CD14-positive monocyte (primary cell): ENCODE data around the gene TTLL11. TPM values are rescaled to one million over a fixed set of nuclear protein-coding genes. Genes with fewer than 3 reads are reported as not detected.
A peak's percentile ranks its signal among the peaks of the same experiment; 100 is the strongest.

Source experiments
- DNase-seq, 3 donors: peaks; one replicate each; pipeline ENCODE4 v3.0.0-alpha.2; 2011 to 2022
- H2AFZ ChIP-seq: 2 replicates; pipeline ENCODE4 v1.6.0; 2012; ENCODE audit warnings: mild to moderate bottlenecking, low read depth, low read length, inconsistent platforms; ENCODE audit not compliant: insufficient read depth, poor library complexity, severe bottlenecking
- H3K27ac ChIP-seq, 2 donors: 1 replicate in 1 of 2; 2 replicates in 1 of 2; pipeline ENCODE4 v1.5.1; 2012 to 2013; ENCODE audit warnings: low read length in 2 of 2, control low read depth in 1 of 2, inconsistent platforms in 1 of 2, low read depth in 1 of 2, mild to moderate bottlenecking in 1 of 2
- H3K27me3 ChIP-seq, 2 donors: one replicate each; pipeline versions ENCODE4 v1.6.0 to v1.6.1; 2011 to 2013; ENCODE audit warnings: low read length in 2 of 2; ENCODE audit not compliant: control insufficient read depth in 2 of 2, insufficient read depth in 2 of 2
- H3K36me3 ChIP-seq, 2 donors: replicated peaks in 1 of 2; 1 replicate in 1 of 2; 2 replicates in 1 of 2; pipeline versions ENCODE4 v1.5.1 to v1.6.1; 2012 to 2013; ENCODE audit warnings: low read length in 2 of 2, control low read depth in 1 of 2, inconsistent platforms in 1 of 2, mild to moderate bottlenecking in 1 of 2; ENCODE audit not compliant: insufficient read depth in 2 of 2, control insufficient read depth in 1 of 2
- H3K4me1 ChIP-seq, 2 donors: 1 replicate in 1 of 2; 2 replicates in 1 of 2; pipeline versions ENCODE4 v1.5.1 to v1.6.1; 2012 to 2013; ENCODE audit warnings: low read length in 2 of 2, control low read depth in 1 of 2, inconsistent platforms in 1 of 2, mild to moderate bottlenecking in 1 of 2, moderate library complexity in 1 of 2; ENCODE audit not compliant: insufficient read depth in 2 of 2, control insufficient read depth in 1 of 2
- H3K4me2 ChIP-seq: replicated peaks from 2 replicates; pipeline ENCODE3; 2012; ENCODE audit warnings: low read length, moderate library complexity, mild to moderate bottlenecking; ENCODE audit not compliant: poor library complexity, severe bottlenecking; ENCODE audit errors: extremely low read depth
- H3K4me3 ChIP-seq, 3 experiments: fragments of 200-600 bp in 1 of 3; sonication (generic) in 1 of 3; replicated peaks in 1 of 3; 1 replicate in 2 of 3; 2 replicates in 1 of 3; pipeline ENCODE4 v1.5.1; 2011 to 2013; ENCODE audit warnings: low read length in 3 of 3, mild to moderate bottlenecking in 3 of 3, control low read depth in 2 of 3, low read depth in 2 of 3, inconsistent platforms in 1 of 3, moderate library complexity in 1 of 3
- H3K79me2 ChIP-seq: 2 replicates; pipeline ENCODE4 v1.6.0; 2012; ENCODE audit warnings: mild to moderate bottlenecking, control low read depth, inconsistent platforms, low read length, moderate library complexity; ENCODE audit not compliant: insufficient read depth
- H3K9ac ChIP-seq: 2 replicates; pipeline ENCODE4 v1.6.0; 2017; ENCODE audit warnings: low read length, mild to moderate bottlenecking; ENCODE audit not compliant: insufficient read depth, poor library complexity, severe bottlenecking
- H3K9me3 ChIP-seq, 2 donors: replicated peaks in 1 of 2; 1 replicate in 1 of 2; 2 replicates in 1 of 2; pipeline versions ENCODE4 v1.5.1 to v1.6.1; 2012 to 2013; ENCODE audit warnings: low read length in 2 of 2, control low read depth in 1 of 2; ENCODE audit not compliant: control insufficient read depth in 1 of 2, insufficient read depth in 1 of 2
- H4K20me1 ChIP-seq: 2 replicates; pipeline ENCODE4 v1.6.0; 2012; ENCODE audit warnings: mild to moderate bottlenecking, low read length, control low read depth, moderate library complexity; ENCODE audit not compliant: insufficient read depth
- H3K27ac Mint-ChIP-seq, 7 donors: one replicate each; pipeline ENCODE4 v1.8.0; 2020; ENCODE audit warnings: mild to moderate bottlenecking in 7 of 7, mixed read lengths in 7 of 7, moderate library complexity in 6 of 7, inconsistent platforms in 2 of 7
- H3K27me3 Mint-ChIP-seq, 3 donors: one replicate each; pipeline ENCODE4 v1.8.0; 2021 to 2022; ENCODE audit warnings: low read depth in 3 of 3, mild to moderate bottlenecking in 3 of 3, mixed read lengths in 3 of 3, moderate library complexity in 3 of 3, inconsistent platforms in 1 of 3
- H3K36me3 Mint-ChIP-seq, 2 donors: one replicate each; pipeline ENCODE4 v1.8.0; 2020; ENCODE audit warnings: mixed read lengths in 2 of 2, inconsistent platforms in 1 of 2, mild to moderate bottlenecking in 1 of 2
- H3K4me1 Mint-ChIP-seq: one replicate; pipeline ENCODE4 v1.8.0; 2020; ENCODE audit warnings: mild to moderate bottlenecking, mixed read lengths
- H3K4me3 Mint-ChIP-seq, 2 donors: one replicate each; pipeline ENCODE4 v1.8.0; 2020; ENCODE audit warnings: mild to moderate bottlenecking in 2 of 2, mixed read lengths in 2 of 2, moderate library complexity in 1 of 2
- H3K9me3 Mint-ChIP-seq, 7 donors: one replicate each; pipeline ENCODE4 v1.8.0; 2020 to 2022; ENCODE audit warnings: mixed read lengths in 7 of 7, mild to moderate bottlenecking in 6 of 7, moderate library complexity in 6 of 7, inconsistent platforms in 2 of 7
- CTCF ChIP-seq: fragments of 200-600 bp; IDR thresholded peaks from one replicate; pipeline ENCODE4 v1.8.0; 2022; ENCODE audit warnings: antibody characterized with exemption, mild to moderate bottlenecking
- WGBS: methylation state at CpG from one replicate; pipeline ENCODE4 v1.1.5; 2013; ENCODE audit warnings: missing lambda C conversion rate; ENCODE audit not compliant: insufficient coverage; 5-methylcytosine and 5-hydroxymethylcytosine counted together
- intact Hi-C, 2 donors: fragments of 100-400 bp; cut with micrococcal nuclease; formaldehyde crosslinking; loops; one replicate each; pipeline versions ENCODE4 v1.15.0 to v1.15.1; 2023
- polyA plus RNA-seq, 3 donors: library from polyadenylated mRNA; depleted of rRNA in 1 of 3; unstranded in 2 of 3; stranded (reverse) in 1 of 3; fragments of 300-500 nt in 2 of 3; fragments of >200 nt in 1 of 3; fragmentation: Illumina TruSeq in 2 of 3; gene quantifications; 1 replicate in 2 of 3; 2 replicates in 1 of 3; pipeline ENCODE4 v1.2.3, GENCODE V29; 2012 to 2021

Gene TTLL11
- polyA plus RNA-seq, 3 donors = 2.9 to 3.5 (median 3.1) TPM

- Histone ChIP-seq H3K4me3 (peak overlapping the region in 1 of 3 experiments; percentile 43), H3K27me3 (peaks cover 0 to 5% of the 10 kb centered on the region in 2 donors), H3K4me2 (peak overlapping the region; percentile 28), H4K20me1 (no peaks in the 10 kb centered on the region), H3K4me1 (peaks cover 5 to 6% of the 10 kb centered on the region in 2 donors), H3K36me3 (no peaks in the 10 kb centered on the region), H3K79me2 (no peaks in the 10 kb centered on the region), H3K9ac (no peak overlapping the region), H3K9me3 (peaks cover 0 to 3% of the 10 kb centered on the region in 2 donors), H3K27ac (no peak overlapping the region), H2AFZ (peak overlapping the region; percentile 48)
- no peaks in the 10 kb centered on the region for H3K36me3 Mint-ChIP-seq
- TF ChIP-seq CTCF = peak; percentile 87
- H3K9me3 Mint-ChIP-seq = peaks cover under 1 to 12% (median 6%) of the 10 kb centered on the region in 7 donors
- intact Hi-C loops = loop anchor here (5.0 to 10.0 kb wide), 6 partner anchors 58 to 1525 kb away; partner anchors contain the start of genes MRRF (in 2 of the 2), RBM18 (in 2 of the 2), MORN5 (in 1 of the 2) and NDUFA8 (in 1 of the 2)
- 0% methylated on average over 8 of the region's 16 CpGs for WGBS
- H3K4me1 Mint-ChIP-seq = peaks cover 12% of the 10 kb centered on the region
- H3K27ac Mint-ChIP-seq = no peak overlapping the region
- peaks cover 8 to 20% (median 18%) of the 10 kb centered on the region in 3 donors for H3K27me3 Mint-ChIP-seq
- H3K4me3 Mint-ChIP-seq = peak overlapping the region; percentile 65 to 76
- peak; percentile 63 to 69 (median 67) for DNase-seq
These were observed 6.3 kb upstream of the TTLL11 start for GRCh38 chr9:122099271-122099869.

- no peak overlapping the region for H3K27ac ChIP-seq
- H3K9me3 Mint-ChIP-seq = peaks cover 0 to 3% (median 0%) of the 10 kb centered on the region in 7 donors
- H3K4me3 ChIP-seq = no peak overlapping the region
- DNase-seq = no peak
- H3K4me1 ChIP-seq = peaks cover 11 to 12% of the 10 kb centered on the region in 2 donors
- H3K36me3 Mint-ChIP-seq = no peaks in the 10 kb centered on the region
- H3K4me2 ChIP-seq = no peak overlapping the region
- no peaks in the 10 kb centered on the region for H3K36me3 ChIP-seq
- H3K9ac ChIP-seq = no peak overlapping the region
- no peaks in the 10 kb centered on the region for H3K79me2 ChIP-seq
- no peak overlapping the region for H3K27ac Mint-ChIP-seq
- intact Hi-C loops = loop anchor here (5.0 to 10.0 kb wide), 6 partner anchors 60 to 1523 kb away; partner anchors contain the start of genes MRRF (in 2 of the 2), RBM18 (in 2 of the 2), MORN5 (in 1 of the 2) and NDUFA8 (in 1 of the 2)
- no peaks in the 10 kb centered on the region for H3K9me3 ChIP-seq
- H3K27me3 ChIP-seq = peaks cover 0 to 8% of the 10 kb centered on the region in 2 donors
- H3K27me3 Mint-ChIP-seq = peaks cover 11 to 24% (median 23%) of the 10 kb centered on the region in 3 donors
- no peak overlapping the region for H2AFZ ChIP-seq
- WGBS = 59% methylated on average over 2 of the region's 8 CpGs
- no peak overlapping the region for H3K4me3 Mint-ChIP-seq
- no peaks in the 10 kb centered on the region for H4K20me1 ChIP-seq
- no peak for TF ChIP-seq CTCF
- H3K4me1 Mint-ChIP-seq = peaks cover 21% of the 10 kb centered on the region
These were observed 4.7 kb upstream of the TTLL11 start for GRCh38 chr9:122097679-122098315.
